GM12864 (cell line): Measurements from ENCODE around the gene MARCKS.

ENCODE experiments used
- DNase-seq: peaks from one replicate; pipeline ENCODE4 v3.0.0-alpha.2; 2011; ENCODE audit warnings: low read depth
- H3K4me3 ChIP-seq: 2 replicates; pipeline ENCODE4 v1.5.1; 2011; ENCODE audit warnings: mild to moderate bottlenecking, low read depth, low read length, control low read depth
- CTCF ChIP-seq: IDR thresholded peaks from 2 replicates; pipeline ENCODE4 v1.5.1; 2011; ENCODE audit warnings: low read depth, mild to moderate bottlenecking, moderate library complexity, low read length, control low read depth, inconsistent platforms; ENCODE audit errors: missing control alignments

The MARCKS gene

GRCh38 chr6:113830140-113830539 lies 27.0 kb upstream of the MARCKS start:
- TF ChIP-seq CTCF = no peak
- DNase-seq = no peak
- no peak overlapping the region for H3K4me3 ChIP-seq

- DNase-seq = no peak
- H3K4me3 ChIP-seq = no peak overlapping the region
- no peak for TF ChIP-seq CTCF
These were observed 23.6 kb upstream of the MARCKS start for GRCh38 chr6:113833537-113833936.

GRCh38 chr6:113837170-113837569 lies 20.0 kb upstream of the MARCKS start:
- TF ChIP-seq CTCF = no peak

GRCh38 chr6:113842165-113842564 lies 15.0 kb upstream of the MARCKS start:
- TF ChIP-seq CTCF = no peak
- H3K4me3 ChIP-seq = no peak overlapping the region
- DNase-seq = no peak

More at GRCh38 chr6:113837170-113837569, 20.0 kb upstream of the MARCKS start:
- DNase-seq = no peak
- no peak overlapping the region for H3K4me3 ChIP-seq

GRCh38 chr6:113843500-113844073 lies 13.6 kb upstream of the MARCKS start:
- no peak for TF ChIP-seq CTCF
- no peak overlapping the region for H3K4me3 ChIP-seq
- no peak for DNase-seq

GRCh38 chr6:113846577-113846976 lies 10.6 kb upstream of the MARCKS start:
- TF ChIP-seq CTCF = no peak
- no peak for DNase-seq
- no peak overlapping the region for H3K4me3 ChIP-seq

- H3K4me3 ChIP-seq = no peak overlapping the region
- TF ChIP-seq CTCF = no peak
- DNase-seq = no peak
These were observed 9.7 kb upstream of the MARCKS start for GRCh38 chr6:113847447-113847846.
